NB4 (cell line): Measurements from ENCODE around the gene PDE4B.

Source experiments
- DNase-seq: peaks from one replicate; pipeline ENCODE4 v3.0.0; 2010; ENCODE audit warnings: low read depth
- H3K4me3 ChIP-seq: one replicate; pipeline ENCODE4 v1.5.1; 2011; ENCODE audit warnings: mild to moderate bottlenecking, low read depth, low read length, moderate library complexity
- MYC ChIP-seq: IDR thresholded peaks from 2 replicates; pipeline ENCODE4 v1.6.1; 2011; ENCODE audit warnings: low read depth, low read length
- POLR2A ChIP-seq: IDR thresholded peaks from 2 replicates; pipeline ENCODE4 v1.6.1; 2011; ENCODE audit warnings: mild to moderate bottlenecking; ENCODE audit not compliant: insufficient read length; ENCODE audit errors: extremely low read depth
- TF ChIP-seq, protein P1 (sequence below): IDR thresholded peaks from 2 replicates; pipeline ENCODE4 v1.6.1; 2011; ENCODE audit warnings: low read depth, low read length
- TF ChIP-seq, protein P2 (sequence below): IDR thresholded peaks from one replicate; pipeline ENCODE4 v1.5.1; 2012; ENCODE audit warnings: low read depth, low read length

Gene PDE4B

DNA sequence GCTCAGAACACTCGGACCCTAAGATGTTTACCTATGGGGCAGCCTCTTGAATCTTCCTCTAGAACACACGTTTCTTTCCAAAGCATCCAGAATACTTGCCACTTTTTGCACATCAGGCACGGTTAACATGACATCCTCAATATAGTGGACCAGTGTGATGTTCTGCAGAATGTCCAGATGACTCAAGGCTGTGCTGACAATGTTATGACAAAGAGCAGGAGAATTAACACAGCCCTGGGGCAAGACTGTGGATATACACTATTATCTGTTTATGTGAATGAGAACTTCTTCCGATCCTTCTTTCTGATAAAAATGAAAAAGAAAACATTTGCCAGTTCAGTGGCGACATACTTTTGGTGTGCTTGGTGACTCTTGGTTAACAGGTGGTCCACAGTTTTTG is 154.3 kb downstream of the PDE4B start:
- no peak for DNase-seq
- TF ChIP-seq, protein P1, sequence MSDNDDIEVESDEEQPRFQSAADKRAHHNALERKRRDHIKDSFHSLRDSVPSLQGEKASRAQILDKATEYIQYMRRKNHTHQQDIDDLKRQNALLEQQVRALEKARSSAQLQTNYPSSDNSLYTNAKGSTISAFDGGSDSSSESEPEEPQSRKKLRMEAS, result no peak
- TF ChIP-seq, protein P2, sequence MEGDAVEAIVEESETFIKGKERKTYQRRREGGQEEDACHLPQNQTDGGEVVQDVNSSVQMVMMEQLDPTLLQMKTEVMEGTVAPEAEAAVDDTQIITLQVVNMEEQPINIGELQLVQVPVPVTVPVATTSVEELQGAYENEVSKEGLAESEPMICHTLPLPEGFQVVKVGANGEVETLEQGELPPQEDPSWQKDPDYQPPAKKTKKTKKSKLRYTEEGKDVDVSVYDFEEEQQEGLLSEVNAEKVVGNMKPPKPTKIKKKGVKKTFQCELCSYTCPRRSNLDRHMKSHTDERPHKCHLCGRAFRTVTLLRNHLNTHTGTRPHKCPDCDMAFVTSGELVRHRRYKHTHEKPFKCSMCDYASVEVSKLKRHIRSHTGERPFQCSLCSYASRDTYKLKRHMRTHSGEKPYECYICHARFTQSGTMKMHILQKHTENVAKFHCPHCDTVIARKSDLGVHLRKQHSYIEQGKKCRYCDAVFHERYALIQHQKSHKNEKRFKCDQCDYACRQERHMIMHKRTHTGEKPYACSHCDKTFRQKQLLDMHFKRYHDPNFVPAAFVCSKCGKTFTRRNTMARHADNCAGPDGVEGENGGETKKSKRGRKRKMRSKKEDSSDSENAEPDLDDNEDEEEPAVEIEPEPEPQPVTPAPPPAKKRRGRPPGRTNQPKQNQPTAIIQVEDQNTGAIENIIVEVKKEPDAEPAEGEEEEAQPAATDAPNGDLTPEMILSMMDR, result no peak
- TF ChIP-seq POLR2A, result no peak
- no peak for TF ChIP-seq MYC

DNA sequence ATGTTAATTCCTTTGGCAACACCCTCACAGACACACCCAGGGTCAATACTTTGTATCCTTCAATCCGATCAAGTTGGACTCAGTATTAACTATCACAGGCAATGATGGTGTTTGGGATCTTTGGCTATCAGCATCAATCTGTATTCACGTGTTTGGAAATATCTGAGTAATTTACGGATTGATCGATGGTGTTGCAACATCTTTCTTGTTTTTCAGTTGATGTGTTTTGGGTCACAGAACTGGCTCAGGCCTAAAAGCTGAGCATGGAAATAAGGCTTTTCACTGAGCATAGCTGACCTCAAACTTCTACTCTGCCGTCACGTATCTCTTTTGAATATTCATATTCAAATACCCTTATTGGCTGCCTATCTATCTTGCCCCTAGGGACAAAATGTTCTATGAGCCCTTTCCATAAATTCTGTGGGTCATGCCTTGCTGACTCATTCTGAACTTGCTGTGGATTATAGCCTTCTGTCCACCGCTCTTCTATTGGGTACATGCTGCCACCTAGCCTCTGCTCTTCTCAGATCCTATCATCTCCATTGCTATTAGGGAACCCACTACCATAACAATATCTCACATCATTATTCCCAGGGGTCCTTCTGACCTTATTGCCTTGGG is 156.0 kb downstream of the PDE4B start:
- peak; percentile 9 for DNase-seq
- no peak overlapping the region for H3K4me3 ChIP-seq
- TF ChIP-seq MYC (no peak), POLR2A (no peak)
- TF ChIP-seq, protein P1, result no peak
- TF ChIP-seq, protein P2, result no peak

More for the DNA sequence above, 154.3 kb downstream of the PDE4B start:
- H3K4me3 ChIP-seq, result no peak overlapping the region

DNA sequence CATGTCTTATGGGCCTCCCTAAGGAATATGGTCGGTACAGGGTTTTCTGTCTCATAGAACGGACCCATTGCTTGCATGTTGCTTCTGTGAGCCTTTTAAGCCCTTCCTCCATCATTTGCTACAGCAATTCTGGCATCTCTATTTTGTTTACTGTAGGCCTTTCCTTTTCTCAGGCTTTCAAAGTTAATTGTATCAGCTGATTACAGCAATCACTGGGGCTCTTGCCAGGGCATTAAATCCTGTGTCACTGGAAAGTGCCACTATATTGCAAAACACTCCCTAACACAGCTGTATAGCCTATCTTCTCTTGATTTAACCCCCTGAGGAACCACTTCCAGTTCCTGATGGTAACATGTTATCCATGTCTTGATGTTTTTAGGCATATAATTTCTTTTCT is 156.5 kb downstream of the PDE4B start:
- H3K4me3 ChIP-seq, result no peak overlapping the region
- no peak for DNase-seq
- TF ChIP-seq MYC (no peak), POLR2A (no peak)
- TF ChIP-seq, protein P2, result no peak
- TF ChIP-seq, protein P1, result no peak

DNA sequence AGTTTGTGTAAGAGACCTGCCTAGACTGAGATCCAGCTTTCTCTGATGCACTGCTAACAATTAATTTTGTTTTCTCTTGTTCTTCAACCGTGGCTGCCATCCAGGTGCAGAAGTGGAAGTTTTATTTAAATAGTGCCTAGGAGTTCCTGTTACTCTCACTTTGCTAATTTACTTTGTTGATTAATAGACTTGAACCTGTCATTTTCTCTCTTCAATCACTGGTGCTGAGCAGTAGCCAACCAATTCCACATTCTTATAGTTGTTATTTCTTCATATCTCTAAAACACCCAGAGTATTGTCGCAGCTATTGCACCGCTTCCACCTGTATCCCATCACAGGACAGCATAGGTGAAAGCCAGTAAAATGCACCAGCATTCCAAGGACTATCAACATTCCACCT is 157.2 kb downstream of the PDE4B start:
- DNase-seq, result no peak
- no peak overlapping the region for H3K4me3 ChIP-seq
- TF ChIP-seq, protein P2, result no peak
- TF ChIP-seq, protein P1, result no peak
- TF ChIP-seq MYC (no peak), POLR2A (no peak)

DNA sequence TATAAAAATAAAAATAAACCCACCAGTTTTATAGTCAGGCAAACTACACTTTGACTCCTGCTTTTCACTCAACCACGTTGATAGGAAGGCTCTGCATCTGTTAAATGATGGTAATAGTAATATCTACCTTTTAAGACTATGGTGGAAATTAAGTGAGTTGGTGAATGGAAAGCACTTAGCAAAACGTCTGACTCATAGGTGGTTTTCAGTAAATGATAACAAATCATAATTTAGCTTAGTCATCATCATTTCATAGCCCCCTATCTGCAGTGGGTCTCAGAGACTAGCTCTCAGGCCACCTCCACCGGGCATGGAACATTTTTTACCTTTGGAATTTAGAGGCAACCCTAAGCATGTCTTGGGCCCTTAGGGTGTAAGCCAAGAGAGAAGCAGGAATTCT is 160.0 kb downstream of the PDE4B start:
- no peak for DNase-seq
- TF ChIP-seq, protein P1, result no peak
- no peak for TF ChIP-seq POLR2A
- no peak for TF ChIP-seq MYC

DNA sequence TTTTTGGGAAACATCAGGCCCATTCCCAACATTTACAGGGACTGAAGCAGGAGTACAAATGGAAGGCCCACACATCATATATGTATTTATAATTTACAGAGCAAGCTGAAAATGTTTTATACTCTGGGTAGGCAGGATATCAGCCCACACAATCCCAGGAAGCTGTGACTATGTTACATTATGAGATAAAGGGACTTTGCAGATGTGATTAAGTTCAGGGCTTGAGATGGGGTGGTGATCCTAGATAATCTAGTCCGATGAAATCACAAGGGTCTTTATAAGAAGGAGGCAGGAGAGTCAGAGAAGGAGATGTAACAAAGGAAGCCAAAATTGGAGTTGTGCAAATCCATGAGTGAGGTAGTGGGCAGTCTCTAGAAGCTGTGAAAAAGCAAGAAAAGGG is 160.5 kb downstream of the PDE4B start:
- H3K4me3 ChIP-seq, result no peak overlapping the region
- TF ChIP-seq, protein P2, result no peak
- TF ChIP-seq, protein P1, result no peak
- TF ChIP-seq MYC, result no peak
- TF ChIP-seq POLR2A, result no peak
- DNase-seq, result no peak

More for the DNA sequence above, 160.0 kb downstream of the PDE4B start:
- no peak overlapping the region for H3K4me3 ChIP-seq
